ENCODE data around the gene PTPRE. TPM values are rescaled to one million over a fixed set of nuclear protein-coding genes. Genes with fewer than 3 reads are reported as not detected.
A peak's percentile ranks its signal among the peaks of the same experiment; 100 is the strongest.

Gene PTPRE
- total and polyA plus RNA-seq, 4 donors = 1.5 to 12.5 (median 3.7) TPM

GRCh38 chr10:127976286-127976685 lies 69.4 kb downstream of the PTPRE start:
- no peak for DNase-seq (ENCODE audit: low spot score)
- Histone ChIP-seq H3K9ac (ENCODE audit: low read depth in 1 of 2, low read length in 2 of 2) (no peak overlapping the region), H3K4me3 (ENCODE audit: low read depth in 1 of 3, low read length in 3 of 3) (no peak overlapping the region), H3K27me3 (ENCODE audit: control insufficient read depth in 4 of 4, insufficient read depth in 4 of 4, low read length in 3 of 4) (no peaks in the 10 kb centered on the region), H3K4me1 (ENCODE audit: control insufficient read depth in 4 of 4, insufficient read depth in 4 of 4, low read length in 3 of 4) (peaks cover 0 to 2% (median 0%) of the 10 kb centered on the region in 4 donors), H3K27ac (ENCODE audit: low read depth in 1 of 2, low read length in 2 of 2) (no peak overlapping the region), H3K9me3 (ENCODE audit: control insufficient read depth in 4 of 4, low read length in 3 of 4) (peaks cover 0 to 3% (median 2%) of the 10 kb centered on the region in 4 donors), H3K36me3 (ENCODE audit: control insufficient read depth in 4 of 4, insufficient read depth in 3 of 4, low read depth in 1 of 4, low read length in 3 of 4) (no peaks in the 10 kb centered on the region)
- WGBS = 52% methylated on average over 7 of the region's 7 CpGs
- no peak for TF ChIP-seq RAD21 (IDR thresholded peaks at IDR 0.05)
- no peak for TF ChIP-seq TAF1 (conservative IDR thresholded peaks at IDR 0.05)
- no peak for TF ChIP-seq REST (IDR thresholded peaks at IDR 0.05)
- TF ChIP-seq FOXA1 (IDR thresholded peaks at IDR 0.05) = no peak
- TF ChIP-seq RXRA (IDR thresholded peaks at IDR 0.05) = no peak
- TF ChIP-seq ZBTB33 (IDR thresholded peaks at IDR 0.05) = no peak
- TF ChIP-seq YY1 (IDR thresholded peaks at IDR 0.05) = no peak
- no peak for TF ChIP-seq GABPA (IDR thresholded peaks at IDR 0.05 in 1 of 2, conservative IDR thresholded peaks at IDR 0.05 in 1 of 2)
- TF ChIP-seq FOXA2 (IDR thresholded peaks at IDR 0.05) = no peak
- no peak for TF ChIP-seq NR2F2 (IDR thresholded peaks at IDR 0.05)
- TF ChIP-seq HNF4A (conservative IDR thresholded peaks at IDR 0.05) = no peak

DNA sequence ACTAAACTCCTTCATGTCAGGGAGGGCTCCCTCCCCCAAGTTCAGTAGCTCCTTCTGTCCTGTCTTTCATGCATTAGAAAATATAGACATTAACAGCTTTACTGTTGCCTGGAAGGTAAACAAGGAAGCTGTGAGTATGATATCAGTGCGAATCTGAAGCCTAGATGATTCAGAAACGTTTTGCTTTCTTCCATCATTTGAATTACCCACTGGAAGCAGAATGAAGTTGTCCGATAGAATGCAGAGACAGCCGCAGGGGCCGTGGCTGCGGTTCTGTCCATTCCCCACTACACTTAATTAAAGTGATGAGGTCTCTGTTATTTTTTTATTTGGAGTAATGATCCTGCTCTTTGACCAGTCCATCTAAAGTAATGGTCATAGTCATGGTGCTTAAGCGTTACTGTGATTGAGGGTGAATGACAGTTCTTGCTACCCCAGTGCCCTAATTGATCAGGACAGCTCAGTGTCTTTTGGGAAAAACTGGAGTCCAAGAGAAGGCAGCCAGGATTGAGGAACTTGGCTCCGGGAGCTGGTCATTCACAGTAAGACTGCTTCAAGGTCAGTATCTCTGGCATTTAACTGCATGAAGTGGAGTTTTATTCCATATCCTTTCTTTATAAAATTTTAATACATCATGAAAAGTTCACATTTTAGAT lies 69.9 kb downstream of the PTPRE start:
- Histone ChIP-seq H3K27me3 (ENCODE audit: control insufficient read depth in 4 of 4, insufficient read depth in 4 of 4, low read length in 3 of 4) (no peaks in the 10 kb centered on the region), H3K9ac (ENCODE audit: low read depth in 1 of 2, low read length in 2 of 2) (no peak overlapping the region), H3K4me1 (ENCODE audit: control insufficient read depth in 4 of 4, insufficient read depth in 4 of 4, low read length in 3 of 4) (peaks cover 0 to 2% (median 0%) of the 10 kb centered on the region in 4 donors), H3K4me3 (ENCODE audit: low read depth in 1 of 3, low read length in 3 of 3) (no peak overlapping the region), H3K27ac (ENCODE audit: low read depth in 1 of 2, low read length in 2 of 2) (peak overlapping the region in 1 of 2 donors; percentile 43), H3K36me3 (ENCODE audit: control insufficient read depth in 4 of 4, insufficient read depth in 3 of 4, low read depth in 1 of 4, low read length in 3 of 4) (no peaks in the 10 kb centered on the region), H3K9me3 (ENCODE audit: control insufficient read depth in 4 of 4, low read length in 3 of 4) (peaks cover 0 to 3% (median 2%) of the 10 kb centered on the region in 4 donors)
- DNase-seq (ENCODE audit: low spot score) = no peak
- WGBS = 57% methylated on average over 8 of the region's 8 CpGs
- TF ChIP-seq FOXA2 (IDR thresholded peaks at IDR 0.05) (no peak), REST (IDR thresholded peaks at IDR 0.05) (no peak), MAX (IDR thresholded peaks at IDR 0.05) (no peak), HNF4G (IDR thresholded peaks at IDR 0.05) (no peak), YY1 (IDR thresholded peaks at IDR 0.05) (no peak), SP1 (IDR thresholded peaks at IDR 0.05) (no peak), ZBTB33 (IDR thresholded peaks at IDR 0.05) (no peak), NR2F2 (IDR thresholded peaks at IDR 0.05) (no peak), HNF4A (conservative IDR thresholded peaks at IDR 0.05) (no peak)
- TF ChIP-seq, protein P1, sequence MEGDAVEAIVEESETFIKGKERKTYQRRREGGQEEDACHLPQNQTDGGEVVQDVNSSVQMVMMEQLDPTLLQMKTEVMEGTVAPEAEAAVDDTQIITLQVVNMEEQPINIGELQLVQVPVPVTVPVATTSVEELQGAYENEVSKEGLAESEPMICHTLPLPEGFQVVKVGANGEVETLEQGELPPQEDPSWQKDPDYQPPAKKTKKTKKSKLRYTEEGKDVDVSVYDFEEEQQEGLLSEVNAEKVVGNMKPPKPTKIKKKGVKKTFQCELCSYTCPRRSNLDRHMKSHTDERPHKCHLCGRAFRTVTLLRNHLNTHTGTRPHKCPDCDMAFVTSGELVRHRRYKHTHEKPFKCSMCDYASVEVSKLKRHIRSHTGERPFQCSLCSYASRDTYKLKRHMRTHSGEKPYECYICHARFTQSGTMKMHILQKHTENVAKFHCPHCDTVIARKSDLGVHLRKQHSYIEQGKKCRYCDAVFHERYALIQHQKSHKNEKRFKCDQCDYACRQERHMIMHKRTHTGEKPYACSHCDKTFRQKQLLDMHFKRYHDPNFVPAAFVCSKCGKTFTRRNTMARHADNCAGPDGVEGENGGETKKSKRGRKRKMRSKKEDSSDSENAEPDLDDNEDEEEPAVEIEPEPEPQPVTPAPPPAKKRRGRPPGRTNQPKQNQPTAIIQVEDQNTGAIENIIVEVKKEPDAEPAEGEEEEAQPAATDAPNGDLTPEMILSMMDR (IDR thresholded peaks at IDR 0.05; ENCODE audit: low read depth, low read length, missing input control) = no peak
- TF ChIP-seq, protein P2, sequence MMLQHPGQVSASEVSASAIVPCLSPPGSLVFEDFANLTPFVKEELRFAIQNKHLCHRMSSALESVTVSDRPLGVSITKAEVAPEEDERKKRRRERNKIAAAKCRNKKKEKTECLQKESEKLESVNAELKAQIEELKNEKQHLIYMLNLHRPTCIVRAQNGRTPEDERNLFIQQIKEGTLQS (IDR thresholded peaks at IDR 0.05) = no peak

All from liver (tissue), 9 donors.